HCT116 (cell line): ENCODE data around the gene CEP70. TPM values are rescaled to one million over a fixed set of nuclear protein-coding genes. Genes with fewer than 3 reads are reported as not detected.

Experiments
- ATAC-seq: fragments of 200-7000 bp; cut with Tn5 transposase; 2 replicates; pipeline ENCODE4 v1.9.1; 2020; ENCODE audit warnings: mild to moderate bottlenecking, moderate library complexity
- BruUV-seq: library from RNA; stranded (reverse); fragments of 400-500 nt; replicated peaks from 2 replicates; lab custom pipeline; 2021; lab: Mats Ljungman, UMichigan
- CTCF ChIA-PET: fragments of 300-600 bp; sonication (Branson Sonifier 250); formaldehyde crosslinking; loops from one replicate; lab custom pipeline; 2021; ENCODE audit warnings: antibody characterized with exemption; lab: Charles Lee
- POLR2A ChIA-PET: fragments of 300-600, 350-600 bp; sonication (Branson Sonifier 250); formaldehyde crosslinking; loops from one replicate; lab custom pipeline; 2021; ENCODE audit warnings: antibody characterized with exemption; lab: Charles Lee
- RAD21 ChIA-PET, 2 experiments: fragments of 300-600 bp; sonication (Branson Sonifier 250); formaldehyde crosslinking; loops; one replicate each; lab custom pipeline; 2023; ENCODE audit warnings: low total read pairs in 2 of 2; ENCODE audit not compliant: uncharacterized antibody in 2 of 2, unreplicated experiment in 2 of 2, low non-redundant PET in 1 of 2; lab: Charles Lee
- DNase-seq: peaks from one replicate; pipeline ENCODE4 v3.0.0-alpha.2; 2010; ENCODE audit warnings: low read depth, low spot score
- H2AFZ ChIP-seq: fragments of 200-600 bp; shearing (Covaris generic), sonication (generic); 2 replicates; pipeline ENCODE4 v1.6.1; 2017; ENCODE audit warnings: low read depth, mixed run types, mixed read lengths, antibody characterized with exemption, low read length; ENCODE audit not compliant: poor library complexity, severe bottlenecking
- H3K27ac ChIP-seq: 2 replicates; pipeline ENCODE4 v1.5.1; 2012; ENCODE audit warnings: low read depth, low read length
- H3K27me3 ChIP-seq: fragments of 200-600 bp; sonication (generic); 2 replicates; pipeline ENCODE4 v1.6.1; 2016; ENCODE audit warnings: mixed run types, low read length, mixed read lengths; ENCODE audit not compliant: insufficient read depth
- H3K36me3 ChIP-seq, 2 experiments: fragments of 200-500 bp in 1 of 2; fragments of 200-600 bp in 1 of 2; sonication (Bioruptor generic) in 1 of 2; sonication (generic) in 1 of 2; 2 replicates each; pipeline versions ENCODE4 v1.5.1 to v1.6.1; 2014 to 2016; ENCODE audit warnings: low read length in 2 of 2, inconsistent platforms in 1 of 2, mixed read lengths in 1 of 2, mixed run types in 1 of 2; ENCODE audit not compliant: insufficient read depth in 2 of 2, control insufficient read depth in 1 of 2
- H3K4me1 ChIP-seq, 2 experiments: fragments of 200-600 bp in 1 of 2; sonication (generic) in 1 of 2; 2 replicates each; pipeline versions ENCODE4 v1.5.1 to v1.6.1; 2012 to 2017; ENCODE audit warnings: low read length in 2 of 2, inconsistent platforms in 1 of 2, mild to moderate bottlenecking in 1 of 2, mixed read lengths in 1 of 2, mixed run types in 1 of 2, moderate library complexity in 1 of 2; ENCODE audit not compliant: insufficient read depth in 2 of 2, control insufficient read depth in 1 of 2
- H3K4me2 ChIP-seq: fragments of 200-600 bp; sonication (generic); 2 replicates; pipeline ENCODE4 v1.6.1; 2017; ENCODE audit warnings: mixed run types, low read length, mixed read lengths
- H3K4me3 ChIP-seq, 2 experiments: fragments of 200-600 bp in 1 of 2; sonication (generic) in 1 of 2; replicated peaks in 1 of 2; 2 replicates each; pipeline ENCODE4 v1.5.1; 2011 to 2016; ENCODE audit warnings: low read length in 2 of 2, control low read depth in 1 of 2, low read depth in 1 of 2, mild to moderate bottlenecking in 1 of 2, mixed read lengths in 1 of 2, mixed run types in 1 of 2
- H3K79me2 ChIP-seq: fragments of 200-600 bp; sonication (generic); 2 replicates; pipeline ENCODE4 v1.6.1; 2017; ENCODE audit warnings: mild to moderate bottlenecking, mixed run types, low read length, moderate library complexity, mixed read lengths; ENCODE audit not compliant: insufficient read depth
- H3K9ac ChIP-seq: fragments of 200-600 bp; sonication (generic); 2 replicates; pipeline ENCODE4 v1.6.1; 2016; ENCODE audit warnings: low read length, mixed read lengths
- H3K9me2 ChIP-seq: fragments of 200-600 bp; sonication (generic), shearing (Covaris generic); 2 replicates; pipeline ENCODE4 v1.6.1; 2017; ENCODE audit warnings: mixed run types, mild to moderate bottlenecking, moderate library complexity; ENCODE audit not compliant: insufficient read depth
- H3K9me3 ChIP-seq, 2 experiments: fragments of 200-500 bp in 1 of 2; fragments of 200-600 bp in 1 of 2; sonication (Bioruptor generic) in 1 of 2; sonication (generic) in 1 of 2; 2 replicates each; pipeline ENCODE4 v1.6.1; 2014 to 2017; ENCODE audit warnings: low read length in 2 of 2, mixed read lengths in 2 of 2, inconsistent platforms in 1 of 2, low read depth in 1 of 2, mild to moderate bottlenecking in 1 of 2, mixed run types in 1 of 2, moderate library complexity in 1 of 2; ENCODE audit not compliant: control insufficient read depth in 1 of 2, insufficient read depth in 1 of 2
- H4K20me1 ChIP-seq: fragments of 200-600 bp; sonication (generic), shearing (Covaris generic); 2 replicates; pipeline ENCODE4 v1.6.1; 2017; ENCODE audit warnings: mixed run types, mild to moderate bottlenecking, moderate library complexity; ENCODE audit not compliant: insufficient read depth
- CBX3 ChIP-seq: IDR thresholded peaks from 2 replicates; pipeline ENCODE4 v1.6.1; 2012; ENCODE audit warnings: low read depth
- EZH2 ChIP-seq: fragments of 200-600 bp; sonication (generic); IDR thresholded peaks from 2 replicates; pipeline ENCODE4 v1.6.1; 2017; ENCODE audit warnings: antibody characterized with exemption, mixed run types
- EZH2phosphoT487 ChIP-seq: fragments of 200-600 bp; IDR thresholded peaks from 2 replicates; pipeline ENCODE4 v1.6.1; 2018; ENCODE audit warnings: antibody characterized with exemption, borderline replicate concordance
- FOSL1 ChIP-seq: IDR thresholded peaks from 2 replicates; pipeline ENCODE4 v1.6.1; 2012; ENCODE audit warnings: low read depth
- POLR2A ChIP-seq: IDR thresholded peaks from 2 replicates; pipeline ENCODE4 v1.7.0; 2011; ENCODE audit warnings: borderline replicate concordance; ENCODE audit not compliant: insufficient read depth, insufficient read length; ENCODE audit errors: extremely low read depth
- ZFX ChIP-seq: fragments of 450-650 bp; IDR thresholded peaks from 2 replicates; pipeline ENCODE4 v1.6.1; 2017
- ZNF274 ChIP-seq: fragments of 200-500 bp; sonication (Bioruptor generic); IDR thresholded peaks from 2 replicates; pipeline ENCODE4 v1.6.1; 2014; ENCODE audit warnings: mild to moderate bottlenecking, low read depth, low read length, inconsistent platforms
- intact Hi-C: fragments of 100-400 bp; cut with micrococcal nuclease; formaldehyde crosslinking; loops from 2 replicates; pipeline ENCODE4 v1.10.0; 2022
- total RNA-seq: library from RNA; stranded (reverse); gene quantifications from one replicate; pipeline ENCODE4 v1.2.1, GENCODE V29; 2021; ENCODE audit not compliant: unreplicated experiment
- TF ChIP-seq, protein P1 (sequence below): IDR thresholded peaks from 2 replicates; pipeline ENCODE4 v1.6.1; 2012
- TF ChIP-seq, protein P2 (sequence below): IDR thresholded peaks from 2 replicates; pipeline ENCODE4 v1.6.1; 2012
- TF ChIP-seq, protein P3 (sequence below): IDR thresholded peaks from 2 replicates; pipeline ENCODE4 v1.6.1; 2011; ENCODE audit warnings: mild to moderate bottlenecking, low read length, moderate library complexity; ENCODE audit not compliant: insufficient replicate concordance; ENCODE audit errors: extremely low read depth

Gene CEP70
- total RNA-seq, 1 experiment from 2014 or later: 38.7 TPM

DNA sequence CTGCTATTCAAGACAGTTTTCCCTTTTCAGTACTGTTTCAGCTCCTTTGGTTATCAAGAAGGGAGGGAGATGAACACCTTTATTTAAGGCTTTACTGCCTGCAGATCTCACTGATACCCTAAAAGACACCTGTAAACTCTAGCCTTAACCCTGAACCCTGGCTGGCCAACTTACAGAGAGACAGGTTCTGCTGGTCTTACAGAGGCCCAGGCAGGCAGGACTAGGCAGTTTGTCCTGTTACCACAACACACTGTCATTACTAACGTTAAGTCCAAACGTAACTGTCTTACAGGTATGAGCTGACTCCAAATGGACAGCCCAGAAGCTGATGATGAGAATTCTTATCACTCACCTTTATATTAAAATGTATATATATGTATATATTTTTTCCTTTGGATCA, 117.5 kb downstream of the CEP70 start:
- Histone ChIP-seq H3K36me3 (no peaks in the 10 kb centered on the region), H3K9me2 (no peaks in the 10 kb centered on the region), H3K9ac (no peak overlapping the region), H3K79me2 (no peaks in the 10 kb centered on the region), H3K27ac (no peak overlapping the region), H4K20me1 (no peaks in the 10 kb centered on the region), H2AFZ (no peak overlapping the region), H3K4me1 (no peaks in the 10 kb centered on the region), H3K4me2 (no peak overlapping the region), H3K9me3 (no peaks in the 10 kb centered on the region), H3K27me3 (no peaks in the 10 kb centered on the region), H3K4me3 (no peak overlapping the region)
- ATAC-seq (no peak), DNase-seq (no peak)
- TF ChIP-seq, protein P1, sequence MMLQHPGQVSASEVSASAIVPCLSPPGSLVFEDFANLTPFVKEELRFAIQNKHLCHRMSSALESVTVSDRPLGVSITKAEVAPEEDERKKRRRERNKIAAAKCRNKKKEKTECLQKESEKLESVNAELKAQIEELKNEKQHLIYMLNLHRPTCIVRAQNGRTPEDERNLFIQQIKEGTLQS: no peak
- no peak for TF ChIP-seq ZNF274
- no peak for TF ChIP-seq CBX3
- TF ChIP-seq, protein P2, sequence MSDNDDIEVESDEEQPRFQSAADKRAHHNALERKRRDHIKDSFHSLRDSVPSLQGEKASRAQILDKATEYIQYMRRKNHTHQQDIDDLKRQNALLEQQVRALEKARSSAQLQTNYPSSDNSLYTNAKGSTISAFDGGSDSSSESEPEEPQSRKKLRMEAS: no peak
- no peak for TF ChIP-seq FOSL1
- no peak for TF ChIP-seq EZH2phosphoT487
- no peak for TF ChIP-seq EZH2
- TF ChIP-seq, protein P3, sequence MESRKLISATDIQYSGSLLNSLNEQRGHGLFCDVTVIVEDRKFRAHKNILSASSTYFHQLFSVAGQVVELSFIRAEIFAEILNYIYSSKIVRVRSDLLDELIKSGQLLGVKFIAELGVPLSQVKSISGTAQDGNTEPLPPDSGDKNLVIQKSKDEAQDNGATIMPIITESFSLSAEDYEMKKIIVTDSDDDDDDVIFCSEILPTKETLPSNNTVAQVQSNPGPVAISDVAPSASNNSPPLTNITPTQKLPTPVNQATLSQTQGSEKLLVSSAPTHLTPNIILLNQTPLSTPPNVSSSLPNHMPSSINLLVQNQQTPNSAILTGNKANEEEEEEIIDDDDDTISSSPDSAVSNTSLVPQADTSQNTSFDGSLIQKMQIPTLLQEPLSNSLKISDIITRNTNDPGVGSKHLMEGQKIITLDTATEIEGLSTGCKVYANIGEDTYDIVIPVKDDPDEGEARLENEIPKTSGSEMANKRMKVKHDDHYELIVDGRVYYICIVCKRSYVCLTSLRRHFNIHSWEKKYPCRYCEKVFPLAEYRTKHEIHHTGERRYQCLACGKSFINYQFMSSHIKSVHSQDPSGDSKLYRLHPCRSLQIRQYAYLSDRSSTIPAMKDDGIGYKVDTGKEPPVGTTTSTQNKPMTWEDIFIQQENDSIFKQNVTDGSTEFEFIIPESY: no peak
- no peak for TF ChIP-seq POLR2A
- no peak for TF ChIP-seq ZFX
- RAD21 ChIA-PET: no interaction called here
- intact Hi-C loops: loop anchor here (10.0 kb wide), 2 partner anchors 218 to 848 kb away; no protein-coding TSS in a partner anchor
- CTCF ChIA-PET: interaction anchor here (0.8 to 2.2 kb wide), 2 partner anchors 118 to 439 kb away, joined by 4 to 8 read pairs; partner anchors contain the start of gene CEP70
- POLR2A ChIA-PET: no interaction called here
- BruUV-seq: no TSS peak
